Subcutaneous adipose tissue (tissue), 4 donors: ENCODE data around the gene BACE2. TPM values are rescaled to one million over a fixed set of nuclear protein-coding genes. Genes with fewer than 3 reads are reported as not detected.

Experiments
- total RNA-seq, 4 donors: library from RNA; depleted of rRNA; stranded (reverse); fragments of >200 nt; gene quantifications; one replicate each; pipeline ENCODE4 v1.1.0, GENCODE V29; 2016
- TF ChIP-seq, protein P1 (sequence below): fragments of 450-650 bp; IDR thresholded peaks from one replicate; pipeline ENCODE4 v1.5.1; 2016; ENCODE audit warnings: low read depth, mild to moderate bottlenecking, control low read depth, antibody characterized with exemption, moderate library complexity

Gene BACE2
- total RNA-seq, 4 donors from 2014 or later: 31.1 to 37.7 (median 33.5) TPM

- TF ChIP-seq, protein P1, sequence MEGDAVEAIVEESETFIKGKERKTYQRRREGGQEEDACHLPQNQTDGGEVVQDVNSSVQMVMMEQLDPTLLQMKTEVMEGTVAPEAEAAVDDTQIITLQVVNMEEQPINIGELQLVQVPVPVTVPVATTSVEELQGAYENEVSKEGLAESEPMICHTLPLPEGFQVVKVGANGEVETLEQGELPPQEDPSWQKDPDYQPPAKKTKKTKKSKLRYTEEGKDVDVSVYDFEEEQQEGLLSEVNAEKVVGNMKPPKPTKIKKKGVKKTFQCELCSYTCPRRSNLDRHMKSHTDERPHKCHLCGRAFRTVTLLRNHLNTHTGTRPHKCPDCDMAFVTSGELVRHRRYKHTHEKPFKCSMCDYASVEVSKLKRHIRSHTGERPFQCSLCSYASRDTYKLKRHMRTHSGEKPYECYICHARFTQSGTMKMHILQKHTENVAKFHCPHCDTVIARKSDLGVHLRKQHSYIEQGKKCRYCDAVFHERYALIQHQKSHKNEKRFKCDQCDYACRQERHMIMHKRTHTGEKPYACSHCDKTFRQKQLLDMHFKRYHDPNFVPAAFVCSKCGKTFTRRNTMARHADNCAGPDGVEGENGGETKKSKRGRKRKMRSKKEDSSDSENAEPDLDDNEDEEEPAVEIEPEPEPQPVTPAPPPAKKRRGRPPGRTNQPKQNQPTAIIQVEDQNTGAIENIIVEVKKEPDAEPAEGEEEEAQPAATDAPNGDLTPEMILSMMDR: no peak
These were observed 60.0 kb downstream of the BACE2 start for GRCh38 chr21:41228006-41228370.

- TF ChIP-seq, protein P1: no peak
These were observed 60.5 kb downstream of the BACE2 start for GRCh38 chr21:41228492-41228891.

DNA sequence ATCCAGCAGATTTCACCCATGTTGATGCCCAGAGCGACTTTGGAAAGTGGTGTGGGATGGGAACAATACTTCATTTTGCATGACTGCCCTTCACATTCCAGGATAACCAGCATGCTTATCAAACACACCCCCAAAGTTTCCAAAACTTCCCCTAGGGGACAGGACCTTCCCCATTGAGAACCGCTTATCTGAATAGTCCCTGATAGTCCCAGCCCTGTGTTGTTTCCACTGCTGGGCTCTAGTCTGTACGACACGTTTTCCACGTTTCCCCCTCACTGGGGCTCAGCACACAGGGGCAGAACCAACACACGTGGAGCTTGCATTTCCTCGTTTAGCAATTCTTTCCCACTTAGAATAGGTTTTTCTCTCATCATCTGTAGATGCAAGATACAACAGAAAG lies 61.0 kb downstream of the BACE2 start:
- TF ChIP-seq, protein P1: no peak

DNA sequence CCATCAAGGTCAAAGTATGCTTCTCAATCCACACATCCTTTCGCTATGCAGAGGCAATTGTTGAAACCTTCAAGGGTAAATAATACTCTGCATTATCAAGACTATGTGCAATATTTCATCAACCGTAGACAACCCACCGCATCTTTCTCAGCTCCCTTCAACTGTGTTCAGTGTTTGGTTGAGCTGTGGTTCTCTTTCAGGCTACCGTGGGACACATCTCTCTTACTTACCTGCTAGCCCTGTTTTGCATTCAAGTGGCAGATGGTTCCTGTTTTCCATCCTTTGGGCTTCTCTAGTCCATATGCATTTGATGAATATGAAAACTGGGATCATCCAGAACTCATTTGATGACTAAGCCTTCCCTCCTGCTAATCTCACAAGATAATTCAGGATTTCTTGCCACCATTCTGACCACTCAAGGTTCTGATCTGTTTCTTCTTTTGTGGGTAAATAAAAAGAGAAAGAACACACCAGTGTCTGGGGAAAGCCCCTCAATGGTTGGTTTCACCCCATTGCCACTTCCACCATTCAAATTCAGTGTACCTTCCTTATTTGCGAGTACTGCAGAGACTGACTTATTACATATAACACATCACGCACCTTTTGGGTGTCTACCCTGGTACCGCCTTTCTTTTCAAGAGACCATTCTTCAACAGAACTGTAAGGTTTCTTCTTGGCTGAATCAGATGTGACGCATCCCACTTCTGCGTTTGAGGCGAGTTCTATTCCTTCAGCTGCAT lies 61.7 kb downstream of the BACE2 start:
- TF ChIP-seq, protein P1: no peak

GRCh38 chr21:41230497-41230896 lies 62.5 kb downstream of the BACE2 start:
- TF ChIP-seq, protein P1: no peak

- TF ChIP-seq, protein P1: no peak
These were observed 63.1 kb downstream of the BACE2 start for GRCh38 chr21:41231060-41231459.

DNA sequence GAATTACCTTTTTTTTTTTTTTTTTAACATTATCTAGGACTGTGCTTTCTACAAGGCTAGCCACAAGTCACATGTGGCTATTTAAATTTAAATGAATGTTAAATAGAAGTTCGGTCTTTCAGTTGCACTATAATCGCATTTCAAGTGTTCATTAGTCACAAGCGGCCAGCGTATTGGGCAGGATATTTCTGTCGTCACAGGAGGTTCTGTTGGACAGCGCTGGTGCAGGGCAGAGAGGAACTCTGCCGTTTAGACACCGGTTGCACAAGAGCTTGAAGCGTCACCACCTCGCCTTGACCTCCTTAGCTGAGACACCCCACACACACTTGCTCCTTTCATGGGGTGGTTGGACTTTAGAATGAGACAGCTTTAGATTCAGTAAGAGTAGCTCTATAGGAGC lies 64.1 kb downstream of the BACE2 start:
- TF ChIP-seq, protein P1: no peak
